ENCODE measurements around the gene PBX1.

GRCh38 chr1:164858096-164858632 lies 299.2 kb downstream of the PBX1 start:
- TF ChIP-seq POLR2A (IDR thresholded peaks at IDR 0.05) (no peak), CTCF (IDR thresholded peaks at IDR 0.05) (no peak)
